ENCODE measurements around the gene DEFB113.
A peak's percentile ranks its signal among the peaks of the same experiment; 100 is the strongest.
"Not testable (repeated sequence)": the region's sequence is repeated elsewhere in the genome, so short reads cannot be mapped to it uniquely, and the experiment has no call there.

The DEFB113 gene, protein sequence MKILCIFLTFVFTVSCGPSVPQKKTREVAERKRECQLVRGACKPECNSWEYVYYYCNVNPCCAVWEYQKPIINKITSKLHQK

DNA sequence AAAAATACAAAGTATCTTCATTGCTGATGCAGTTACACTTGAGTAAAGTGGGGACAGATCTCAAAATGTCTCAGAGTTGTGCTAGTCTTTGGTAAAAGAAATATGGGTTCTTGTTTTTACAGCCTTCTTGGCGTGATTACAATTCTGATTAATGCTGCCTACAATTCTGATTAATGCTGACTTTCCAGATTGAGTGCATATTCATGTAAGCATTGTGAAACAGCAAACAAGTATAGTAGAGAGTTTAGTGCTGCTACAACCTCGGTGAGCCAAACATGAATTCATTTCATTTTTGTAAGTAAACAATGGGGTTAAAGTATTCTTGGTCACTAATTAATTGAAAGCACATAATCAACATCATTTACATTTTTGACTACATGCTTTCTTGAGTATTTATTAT is at the start of gene DEFB113:
Gene DEFB113, minus strand, starts transcription at position 21 of the 400 bp plus-strand sequence. Its CDS starts 0 bp downstream, at position 21.
- no peak for DNase-seq

DNA sequence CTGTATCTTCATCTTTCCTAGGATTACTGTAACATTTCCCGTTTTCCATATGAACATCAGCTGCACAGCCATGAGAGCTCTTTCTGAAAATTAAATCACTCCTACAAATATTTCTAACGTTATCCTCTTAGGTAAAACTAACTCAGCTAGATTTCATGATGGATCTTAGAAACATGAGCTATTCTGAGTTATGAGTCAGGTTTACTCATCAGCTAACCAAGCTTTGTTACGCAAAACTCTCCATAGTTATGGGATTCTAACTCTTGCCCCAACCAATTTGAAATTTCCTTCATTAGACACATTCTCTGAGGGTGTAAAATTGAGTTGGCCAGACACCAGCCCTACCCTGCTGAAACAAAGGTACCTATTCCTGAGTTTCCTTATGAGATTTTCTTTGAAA is 38.4 kb upstream of the DEFB113 start:
- peak in 1 of 51 donors; percentile 15 for DNase-seq

DNA sequence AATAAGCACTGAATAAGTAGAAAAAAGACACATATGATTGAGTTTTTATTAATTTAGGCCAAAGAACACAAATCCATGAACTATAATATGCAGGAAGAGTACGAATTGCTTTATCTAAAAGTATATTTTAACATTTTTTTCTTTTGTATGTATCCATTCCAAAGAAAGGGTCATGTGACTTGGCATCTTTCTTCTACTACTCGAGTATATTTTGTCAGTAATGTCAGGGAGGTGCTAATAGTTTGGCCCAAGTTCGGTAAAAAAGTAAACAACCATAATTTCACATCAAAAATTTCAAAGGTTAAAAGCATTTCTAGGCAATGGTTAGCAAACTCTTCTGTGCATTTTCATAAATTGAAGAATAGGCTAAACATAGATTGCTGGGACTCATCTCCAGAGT is 33.7 kb upstream of the DEFB113 start:
- DNase-seq, result no peak

DNA sequence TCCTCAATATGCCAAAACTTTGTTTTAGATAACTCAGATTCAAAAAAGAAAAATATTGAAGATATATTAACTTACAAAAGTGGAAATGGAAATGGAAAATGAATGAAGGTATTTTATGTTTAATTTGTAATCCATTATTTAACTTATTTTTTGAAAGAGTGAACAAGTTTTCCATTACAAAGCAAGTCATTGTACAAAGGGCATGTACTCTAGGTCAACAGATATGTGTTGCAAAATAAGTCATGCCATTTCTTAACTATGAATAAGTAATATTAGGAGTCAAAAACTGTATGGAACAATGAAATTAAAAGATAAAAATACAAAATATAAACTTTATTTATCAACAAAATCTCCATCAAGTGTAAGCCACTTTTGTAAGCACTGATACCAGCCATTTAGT is 25.9 kb upstream of the DEFB113 start:
- no peak for DNase-seq

DNA sequence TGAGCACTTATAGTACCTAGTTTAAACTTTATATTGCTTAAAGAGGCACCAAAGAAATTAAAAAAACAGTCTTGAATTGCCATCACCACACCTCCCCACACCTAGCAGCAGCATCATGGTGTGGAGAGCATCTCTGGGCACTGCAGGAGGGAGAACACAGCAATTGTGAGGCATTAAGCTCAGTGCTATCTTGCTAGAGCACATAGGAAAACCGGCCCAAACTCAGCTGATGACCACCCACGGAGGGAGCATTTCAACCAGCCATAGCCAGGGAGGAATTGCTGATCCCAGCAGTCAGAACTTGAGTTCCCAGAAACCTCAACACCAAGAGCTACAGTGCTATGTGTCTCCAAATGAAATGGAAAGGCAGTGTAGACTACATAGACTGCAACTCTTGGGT is 19.5 kb upstream of the DEFB113 start:
- DNase-seq, result no peak

DNA sequence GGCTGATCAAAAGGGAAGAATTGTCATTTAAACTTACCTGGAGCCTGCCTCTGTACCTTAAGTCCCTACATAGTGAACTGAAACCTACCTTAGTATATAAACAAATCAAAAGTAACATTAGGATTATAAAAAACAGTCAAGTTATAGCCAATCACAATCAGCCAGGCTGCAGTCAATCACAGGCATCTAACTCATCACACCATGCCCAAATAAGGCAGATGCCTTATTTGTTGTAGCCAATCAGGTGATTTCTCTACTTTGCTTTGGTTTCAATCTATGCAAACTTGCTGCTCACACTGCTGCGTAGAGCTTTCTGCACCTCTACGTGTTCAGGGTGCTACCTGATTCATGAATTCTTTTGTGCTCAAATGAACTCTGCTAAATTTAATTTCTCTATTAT is 18.3 kb upstream of the DEFB113 start:
- no peak for DNase-seq

DNA sequence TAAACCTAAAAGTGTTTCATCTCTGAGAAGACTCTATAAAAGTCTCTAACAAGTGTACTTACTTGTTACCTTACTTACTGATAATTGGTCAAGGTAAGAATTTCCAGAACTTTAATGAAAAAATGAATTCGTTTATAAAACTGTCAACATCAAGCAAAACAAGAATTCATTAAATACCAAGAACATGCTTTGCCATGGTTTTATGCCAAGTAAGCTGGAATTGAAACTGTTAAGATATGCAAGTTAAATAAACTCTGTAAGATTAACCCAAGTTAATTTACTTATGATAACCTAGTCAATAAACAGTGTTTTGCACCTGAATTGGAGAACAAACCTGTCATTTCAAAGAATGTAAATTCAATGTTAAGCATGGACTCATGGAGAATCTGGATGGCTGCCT is 17.1 kb upstream of the DEFB113 start:
- no peak for DNase-seq

DNA sequence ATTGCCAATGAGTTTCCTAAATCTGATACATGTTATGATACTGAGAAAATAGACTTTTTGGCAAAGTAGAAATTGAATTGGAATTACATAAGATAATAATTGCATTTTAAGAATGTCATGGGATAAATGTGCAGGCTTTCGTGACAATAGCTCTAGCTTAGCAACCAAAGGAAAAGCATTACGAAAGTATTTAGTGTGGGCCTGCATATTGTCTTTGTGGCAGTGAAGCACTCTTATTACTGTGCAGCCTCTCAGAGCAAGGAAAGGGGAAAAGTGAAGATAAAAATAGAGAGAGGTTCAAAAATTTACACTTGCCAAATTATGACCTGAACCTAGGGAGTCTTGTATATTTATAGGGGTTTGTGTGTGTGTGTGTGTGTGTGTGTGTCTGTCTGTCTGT is 12.6 kb upstream of the DEFB113 start:
- DNase-seq, result peak in 1 of 51 donors; percentile 10

DNA sequence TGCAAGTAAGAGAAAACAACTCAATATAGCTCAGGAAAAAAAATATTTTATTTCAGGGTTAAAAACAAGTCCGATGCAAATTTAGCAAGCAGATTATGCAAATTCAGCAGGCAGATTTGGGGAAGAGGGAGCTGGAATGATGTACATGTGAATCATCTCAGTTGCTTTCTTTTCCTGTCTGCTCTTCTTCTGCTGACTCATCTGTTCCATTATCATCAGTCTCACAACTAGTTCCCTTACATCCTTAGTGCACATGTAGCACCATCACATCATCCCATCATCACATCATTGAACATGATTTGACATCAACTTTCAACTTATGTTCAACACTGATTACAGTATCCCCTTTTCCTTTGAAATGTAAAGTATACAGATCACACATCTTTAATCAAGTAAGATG is 11.5 kb upstream of the DEFB113 start:
- DNase-seq, result peak in 1 of 51 donors; percentile 22

DNA sequence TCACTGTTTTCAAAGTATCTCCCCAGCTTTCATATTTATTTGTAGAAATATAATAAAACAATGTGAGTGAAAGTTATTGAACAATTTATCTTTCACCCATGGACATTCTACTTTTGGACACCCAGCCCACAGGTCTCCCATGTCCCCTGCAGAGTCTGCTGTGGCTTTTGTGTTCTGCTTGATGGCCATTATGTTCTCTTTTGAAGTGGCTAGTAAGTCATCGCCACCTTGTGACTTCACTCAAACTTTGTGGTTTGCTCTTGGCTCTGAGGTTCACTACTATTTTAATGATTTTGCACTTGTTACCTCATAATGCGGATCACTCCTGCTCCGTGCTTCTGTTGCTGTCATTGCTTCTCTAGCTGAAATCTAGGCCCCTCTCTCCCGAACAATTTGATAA is 10.2 kb upstream of the DEFB113 start:
- DNase-seq, result no peak

DNA sequence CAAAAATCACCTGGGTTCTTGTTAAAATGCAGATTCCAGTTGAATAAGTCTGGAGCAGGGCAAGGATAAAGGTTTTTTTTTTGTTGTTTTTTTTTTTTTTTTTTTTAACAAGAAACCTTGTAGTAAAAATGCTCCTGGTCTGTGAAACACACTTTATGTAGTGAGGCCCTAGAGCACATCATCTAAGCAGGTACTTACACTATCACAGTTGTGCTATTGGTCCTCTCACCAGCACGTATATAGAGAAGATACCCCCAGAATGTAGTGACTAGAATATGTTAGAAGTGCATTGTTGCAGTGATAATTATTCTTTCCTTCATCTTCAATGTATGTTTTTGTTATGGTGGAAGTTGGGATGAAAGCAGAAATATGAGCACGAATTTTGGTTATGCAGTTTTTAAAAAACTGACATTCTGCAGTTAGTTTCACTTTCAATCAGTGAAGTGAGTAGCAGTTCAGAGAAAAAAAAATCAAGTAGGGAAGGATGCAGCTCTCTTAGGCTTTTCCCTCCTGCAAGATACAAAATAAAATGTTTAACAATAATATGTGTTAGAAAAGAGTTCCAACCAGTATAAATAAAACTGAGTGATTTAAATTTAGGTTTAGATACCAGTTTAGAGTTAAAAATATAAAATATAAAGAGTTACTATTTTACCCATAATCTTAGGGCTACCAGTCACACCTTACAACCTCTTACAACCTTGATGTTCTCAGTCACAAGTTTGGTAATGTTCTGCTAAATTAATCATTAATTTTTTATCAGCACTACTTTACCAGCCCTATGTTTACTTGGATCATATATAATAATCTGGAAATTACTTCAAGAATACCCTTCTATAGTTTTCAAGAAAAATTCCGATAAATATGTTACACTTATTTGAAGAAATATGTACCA is 9.2 kb upstream of the DEFB113 start:
- no peak for DNase-seq

DNA sequence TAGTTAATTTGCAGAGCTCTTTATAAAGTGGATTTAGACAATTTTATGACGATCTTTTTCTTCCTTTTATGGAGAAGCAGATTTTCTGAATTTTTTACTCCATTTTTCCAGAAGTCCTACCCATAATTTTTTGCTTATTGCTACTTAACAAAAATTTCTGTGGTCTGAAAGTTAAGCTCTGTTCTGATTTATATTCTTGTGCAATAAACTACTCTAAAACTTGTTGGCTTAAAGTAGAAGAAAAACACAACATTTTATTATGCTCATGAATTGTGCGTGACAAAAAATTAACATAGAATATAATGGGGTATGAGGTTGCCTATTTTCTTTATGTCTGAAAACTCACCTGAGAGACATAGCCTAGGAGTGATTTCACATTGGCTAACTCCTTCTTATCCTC is 2.6 kb downstream of the DEFB113 start:
- no peak for DNase-seq

DNA sequence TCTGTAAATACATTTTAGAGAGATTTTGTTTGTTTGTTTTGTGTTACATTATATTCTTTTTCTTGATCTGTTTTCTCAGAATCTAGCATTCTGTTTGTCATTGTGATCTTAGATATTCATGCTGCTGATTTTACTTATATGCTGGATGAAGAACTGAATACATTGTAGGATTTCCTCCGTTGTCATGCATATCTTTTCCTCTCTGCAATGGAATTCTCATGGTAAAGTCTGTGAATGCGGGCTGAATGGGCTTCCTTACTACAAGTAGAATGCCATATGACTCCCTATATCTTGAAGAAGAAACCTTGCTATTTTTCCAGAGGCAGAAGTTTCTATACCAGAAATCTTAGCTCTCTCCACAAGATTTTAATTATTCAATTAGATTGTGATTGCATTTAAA is 3.1 kb downstream of the DEFB113 start:
- DNase-seq, result no peak

DNA sequence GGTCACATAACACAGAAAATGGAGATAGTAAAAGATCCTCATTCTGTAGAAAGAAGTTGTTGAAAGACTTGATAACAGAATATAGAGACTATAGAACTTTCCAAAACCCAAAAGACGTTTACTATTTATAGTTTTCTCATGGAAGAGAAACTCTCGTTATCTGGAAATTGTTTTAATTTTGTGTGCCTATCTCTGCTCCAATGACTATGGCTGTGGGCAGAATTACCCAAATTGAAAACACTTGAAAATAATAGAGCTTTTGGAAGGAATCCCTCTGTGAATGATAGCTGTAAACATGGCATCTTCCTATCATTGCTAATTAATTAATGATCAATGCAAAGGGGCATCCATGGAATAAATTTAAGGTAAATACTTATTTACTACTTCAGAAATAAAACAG is 5.4 kb downstream of the DEFB113 start, which contains the start of gene DEFB114:
Gene DEFB114, minus strand, starts transcription at position 101 of the 400 bp plus-strand sequence. Its CDS starts 59 bp downstream, at position 42.
- DNase-seq, result no peak

DNA sequence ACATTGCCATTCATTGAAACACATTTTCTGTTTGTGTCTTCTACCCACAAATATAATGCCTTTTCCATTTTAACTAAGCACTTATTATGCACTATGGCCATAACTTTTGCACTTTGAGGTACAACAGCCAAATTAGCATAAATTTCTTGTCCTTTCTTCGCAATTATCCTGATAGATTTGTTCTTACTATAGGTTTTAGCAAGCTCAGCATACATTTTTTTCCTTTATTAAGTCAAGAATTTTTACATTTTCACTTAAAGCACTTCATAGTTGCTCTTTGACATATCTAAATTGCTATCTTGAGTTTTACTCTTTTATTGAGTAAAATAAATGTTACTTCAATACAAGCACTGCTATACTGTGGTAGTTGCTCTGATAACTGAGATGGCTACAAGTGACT is 11.2 kb downstream of the DEFB113 start:
- DNase-seq, result no peak

DNA sequence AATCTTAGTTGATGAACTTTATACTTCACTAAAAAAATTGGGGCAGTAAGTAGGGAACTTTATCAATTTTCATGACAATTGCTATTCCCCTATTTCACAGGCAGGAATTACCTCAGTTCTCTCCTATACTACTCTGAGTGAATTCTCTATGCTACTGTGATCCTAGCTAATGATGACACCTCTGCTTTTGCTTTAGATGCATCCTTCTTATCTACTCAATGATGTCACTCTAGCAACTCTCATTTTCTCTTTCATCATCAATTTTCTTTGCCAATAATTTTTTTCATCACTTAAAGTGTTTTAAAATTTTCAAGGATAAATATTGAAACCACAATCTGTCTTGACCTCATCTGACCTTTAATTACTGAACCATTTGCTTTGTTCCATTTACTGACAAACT is 13.6 kb downstream of the DEFB113 start:
- no peak for DNase-seq

DNA sequence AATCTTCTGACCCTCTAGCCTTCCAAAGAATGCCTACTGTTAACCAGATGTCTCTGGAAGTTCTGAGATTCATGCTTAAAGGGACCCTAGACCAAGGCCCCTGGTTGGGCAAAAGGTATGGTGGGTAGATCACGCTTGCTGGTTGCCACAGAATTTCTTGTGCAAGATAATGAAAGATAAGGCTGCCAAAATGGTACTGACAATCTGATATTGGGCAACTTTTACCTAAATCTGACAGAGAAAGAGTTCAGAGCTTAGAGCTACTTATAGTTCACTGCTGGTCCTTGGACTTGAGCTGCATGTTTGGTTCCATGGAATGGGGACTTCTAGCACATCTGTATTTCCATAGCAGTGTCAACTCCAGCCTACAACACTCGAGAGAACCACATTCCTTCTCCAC is 17.5 kb downstream of the DEFB113 start:
- DNase-seq, result no peak

DNA sequence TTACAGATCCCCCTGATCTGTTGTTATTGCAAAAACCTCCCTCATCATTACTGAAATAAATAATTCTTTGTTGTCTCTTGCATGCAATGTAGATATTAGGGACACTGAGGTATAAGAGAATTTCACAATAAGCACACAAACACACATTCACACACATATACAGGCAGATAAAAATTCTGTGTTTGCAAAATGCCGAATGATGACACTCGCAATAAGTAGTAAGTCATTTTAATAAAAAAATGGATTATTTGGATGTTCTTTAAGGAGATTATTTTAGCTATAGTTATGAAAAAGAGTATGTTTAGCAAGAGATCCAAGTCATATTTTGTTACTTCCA is 19.0 kb downstream of the DEFB113 start:
- no peak for DNase-seq

DNA sequence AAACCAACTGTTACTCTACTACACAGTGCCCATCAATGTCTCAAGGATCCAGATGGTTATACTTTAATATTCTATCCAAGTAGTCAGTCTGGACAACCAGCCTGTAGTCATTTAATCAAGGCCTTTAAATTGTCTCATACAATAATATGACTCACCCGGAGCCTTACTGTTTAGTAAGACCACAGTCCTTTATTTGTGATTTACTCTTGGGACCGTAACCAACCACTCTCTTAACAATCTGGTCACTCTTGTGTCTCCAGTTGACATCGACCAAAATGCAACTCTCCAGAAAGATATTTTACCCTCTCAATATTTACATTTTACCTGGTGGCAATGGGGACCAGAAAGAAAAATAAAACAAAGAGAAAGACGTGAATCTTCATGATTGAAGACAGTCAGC is 20.4 kb downstream of the DEFB113 start:
- DNase-seq, result no peak

DNA sequence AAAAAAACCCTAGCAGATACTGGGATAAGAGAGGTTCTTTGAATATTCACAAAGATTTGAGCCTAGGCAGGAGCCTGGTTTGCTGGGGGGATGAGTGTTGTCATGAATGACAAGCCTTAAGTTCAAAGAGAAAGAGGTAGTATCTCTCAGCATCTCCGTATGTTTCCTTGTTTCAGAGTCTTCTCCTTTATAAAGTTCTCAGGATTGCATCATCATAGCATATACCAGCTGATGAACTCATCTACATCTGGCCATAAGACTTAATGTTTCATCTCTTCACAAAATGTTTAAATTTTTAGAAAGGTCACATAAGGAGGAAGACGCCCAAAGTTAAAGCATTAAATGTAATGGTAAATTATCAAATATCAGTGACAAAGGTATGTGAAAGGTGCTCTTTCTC is 22.6 kb downstream of the DEFB113 start:
- DNase-seq, result no peak

DNA sequence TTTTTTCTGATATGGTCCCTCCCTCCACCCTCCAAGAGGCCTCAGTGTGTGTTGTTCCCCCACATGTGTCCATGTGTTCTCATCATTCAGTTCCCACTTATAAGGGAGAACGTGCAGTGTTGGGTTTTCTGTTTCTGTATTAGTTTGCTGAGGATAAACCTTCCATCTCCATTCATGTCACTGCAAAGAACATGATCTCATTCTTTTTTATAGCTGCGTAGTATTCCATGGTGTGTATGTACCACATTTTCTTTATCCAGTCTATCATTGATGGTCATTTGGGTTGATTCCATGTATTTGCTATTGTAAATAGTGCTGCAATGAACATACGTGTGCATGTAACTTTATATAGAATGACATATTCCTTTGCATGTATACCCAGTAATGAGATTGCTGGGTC is 25.4 kb downstream of the DEFB113 start:
- not testable (repeated sequence) for DNase-seq

DNA sequence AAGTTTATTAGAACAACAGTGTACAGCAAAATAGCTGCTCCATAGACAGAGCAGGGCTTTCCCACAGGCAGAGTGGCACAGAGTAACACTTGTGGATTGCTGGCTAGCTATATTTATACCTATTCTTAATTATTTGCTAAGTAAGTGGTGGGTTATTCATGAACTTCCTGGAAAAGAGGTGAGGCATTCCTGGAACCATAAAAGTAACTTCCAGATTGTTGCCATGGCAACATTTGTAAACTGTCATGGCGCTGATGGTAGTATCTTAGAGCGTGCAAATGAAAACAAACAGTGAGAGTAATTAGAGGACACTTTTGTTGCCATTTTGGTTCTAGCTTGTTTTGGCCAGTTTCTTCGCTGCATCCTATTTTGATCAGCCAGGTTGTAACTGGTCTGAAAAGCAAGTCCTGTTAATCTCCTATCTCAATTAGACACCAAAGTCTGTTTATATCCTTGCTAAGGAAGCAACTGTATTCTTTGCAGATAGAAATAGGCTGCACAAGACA is 29.4 kb downstream of the DEFB113 start:
- DNase-seq, result no peak

DNA sequence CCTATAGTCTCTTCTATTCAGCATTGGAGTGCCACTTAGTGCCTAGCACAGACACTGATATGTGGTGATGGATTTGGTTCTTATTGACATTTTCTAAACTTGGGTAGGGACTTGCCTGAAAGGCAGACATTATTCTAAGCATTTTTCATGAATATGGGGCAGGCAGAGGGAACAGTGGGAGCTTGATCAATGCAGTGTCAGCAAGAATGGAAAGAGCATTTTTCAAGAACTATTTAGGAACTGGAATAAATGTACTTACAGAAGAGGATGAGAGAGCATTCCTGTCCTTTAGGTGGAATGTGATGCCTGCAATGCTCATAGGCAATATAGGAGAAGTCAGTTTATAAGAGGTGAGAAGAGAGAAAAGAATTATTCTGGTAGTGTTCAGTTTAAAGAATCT is 31.6 kb downstream of the DEFB113 start:
- DNase-seq, result no peak
